NK-92 treated with Interleukin-12 subunit alpha and Interleukin-12 subunit beta, amount 100 ng/mL, for 24 hours (cell line): Measurements from ENCODE around the gene PLXDC2.

Source experiments
- DNase-seq: peaks from one replicate; lab custom pipeline; 2025; lab: John Stamatoyannopoulos, UW

PLXDC2 gene

GRCh38 chr10:19911886-19912285 is 95.7 kb downstream of the PLXDC2 start:
- no peak for DNase-seq

GRCh38 chr10:19913987-19914386 is 97.8 kb downstream of the PLXDC2 start:
- DNase-seq = no peak

GRCh38 chr10:19915125-19915524 is 98.9 kb downstream of the PLXDC2 start:
- DNase-seq = no peak

GRCh38 chr10:19915816-19916215 is 99.6 kb downstream of the PLXDC2 start:
- DNase-seq = no peak

GRCh38 chr10:19917751-19918478 is 101.7 kb downstream of the PLXDC2 start:
- no peak for DNase-seq

- no peak for DNase-seq
These were observed 102.6 kb downstream of the PLXDC2 start for GRCh38 chr10:19918794-19919193.

GRCh38 chr10:19919671-19920070 is 103.4 kb downstream of the PLXDC2 start:
- DNase-seq = no peak

GRCh38 chr10:19920075-19920726 is 104.0 kb downstream of the PLXDC2 start:
- DNase-seq = no peak

- DNase-seq = no peak
These were observed 105.3 kb downstream of the PLXDC2 start for GRCh38 chr10:19921300-19922140.

GRCh38 chr10:19922236-19922963 is 106.2 kb downstream of the PLXDC2 start:
- DNase-seq = no peak

GRCh38 chr10:19925064-19925463 is 108.8 kb downstream of the PLXDC2 start:
- no peak for DNase-seq

- DNase-seq = no peak
These were observed 112.7 kb downstream of the PLXDC2 start for GRCh38 chr10:19928936-19929335.

GRCh38 chr10:19929506-19930140 is 113.4 kb downstream of the PLXDC2 start:
- DNase-seq = no peak

GRCh38 chr10:19930936-19931893 is 115.0 kb downstream of the PLXDC2 start:
- DNase-seq = no peak

GRCh38 chr10:19931894-19932590 is 115.8 kb downstream of the PLXDC2 start:
- DNase-seq = no peak

GRCh38 chr10:19932806-19933371 is 116.7 kb downstream of the PLXDC2 start:
- DNase-seq = no peak

- DNase-seq = no peak
These were observed 117.5 kb downstream of the PLXDC2 start for GRCh38 chr10:19933772-19934171.

GRCh38 chr10:19935176-19935575 is 118.9 kb downstream of the PLXDC2 start:
- no peak for DNase-seq

- no peak for DNase-seq
These were observed 120.1 kb downstream of the PLXDC2 start for GRCh38 chr10:19936289-19936688.
